ENCODE results near the gene PFKFB4.

PFKFB4 gene

DNA sequence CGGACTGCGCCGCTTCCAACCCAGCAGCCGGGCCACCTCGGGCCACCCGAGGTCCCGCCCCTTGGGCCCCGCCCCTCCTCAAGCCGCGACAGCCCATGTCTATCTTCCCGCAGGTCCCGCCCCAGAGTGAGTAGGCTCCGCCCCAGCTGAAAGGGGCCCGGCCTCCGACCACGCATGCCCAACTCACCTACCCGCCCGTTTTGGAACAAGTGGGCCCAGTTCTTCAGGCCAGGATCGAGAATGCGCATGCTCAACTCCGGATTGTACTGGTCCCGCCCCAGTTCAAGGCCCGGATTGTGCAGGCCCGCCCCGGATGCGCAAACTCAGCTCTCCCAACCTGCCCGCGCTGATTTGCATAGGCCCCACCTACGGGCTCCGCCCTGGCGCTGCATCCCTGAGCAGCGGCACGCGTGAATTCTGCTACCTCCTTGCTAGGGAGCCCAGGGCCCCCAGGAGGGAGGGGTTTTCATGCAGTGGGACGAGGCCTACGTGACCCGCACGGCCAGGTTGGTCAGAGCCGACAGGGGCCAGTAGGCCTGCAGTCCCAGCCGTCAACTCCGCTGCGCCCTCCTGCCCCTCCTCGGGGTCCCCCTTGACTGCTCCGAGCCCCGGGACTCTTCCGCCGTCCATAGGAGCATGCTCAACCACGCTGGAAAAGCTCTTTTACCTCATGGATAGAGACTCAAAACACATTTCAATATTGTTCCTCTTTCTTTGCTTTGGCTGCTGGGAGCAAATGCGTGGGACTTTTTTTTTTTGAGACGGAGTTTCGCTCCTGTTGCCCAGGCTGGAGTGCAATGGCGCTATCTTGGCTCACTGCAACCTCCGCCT is at the start of gene PFKFB4:
PFKFB4 (minus strand) TSS at position 8 of the 831 bp plus-strand sequence. CDS start 26 bp downstream, outside the sequence.
- Mint-ChIP-seq H3K27ac (peak within 1 kb of the TSS; percentile 79), H3K27me3 (no peaks in the 10 kb centered on the region), H3K36me3 (no peaks in the 10 kb centered on the region), H3K4me3 (peak within 1 kb of the TSS; percentile 78), H3K9me3 (no peaks in the 10 kb centered on the region), H3K4me1 (peaks cover 47% of the 10 kb centered on the region)
- peak; percentile 95 for ATAC-seq

DNA sequence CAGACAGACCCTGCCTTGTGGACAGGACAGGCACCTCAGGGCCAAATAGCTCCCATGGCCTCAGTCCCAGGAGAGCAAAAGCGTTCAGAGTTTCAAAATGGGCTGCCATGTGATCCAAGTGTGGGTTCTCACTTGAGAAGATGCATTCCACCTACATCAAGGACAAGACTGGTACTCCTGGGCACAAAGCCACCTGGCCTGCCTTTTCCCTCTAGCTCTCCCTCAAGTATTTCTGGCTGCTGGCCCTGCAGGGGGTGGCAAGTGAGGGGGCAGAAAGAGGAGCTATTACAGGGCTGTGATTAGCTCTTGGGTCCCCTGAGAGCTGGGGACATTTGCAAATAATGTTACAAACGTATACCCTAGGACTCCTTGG is 45.0 kb upstream of the PFKFB4 start:
- Mint-ChIP-seq H3K27me3 (no peaks in the 10 kb centered on the region), H3K36me3 (peaks cover 70% of the 10 kb centered on the region), H3K4me3 (no peak overlapping the region), H3K4me1 (peaks cover 5% of the 10 kb centered on the region), H3K9me3 (no peaks in the 10 kb centered on the region), H3K27ac (no peak overlapping the region)
- no peak for ATAC-seq

DNA sequence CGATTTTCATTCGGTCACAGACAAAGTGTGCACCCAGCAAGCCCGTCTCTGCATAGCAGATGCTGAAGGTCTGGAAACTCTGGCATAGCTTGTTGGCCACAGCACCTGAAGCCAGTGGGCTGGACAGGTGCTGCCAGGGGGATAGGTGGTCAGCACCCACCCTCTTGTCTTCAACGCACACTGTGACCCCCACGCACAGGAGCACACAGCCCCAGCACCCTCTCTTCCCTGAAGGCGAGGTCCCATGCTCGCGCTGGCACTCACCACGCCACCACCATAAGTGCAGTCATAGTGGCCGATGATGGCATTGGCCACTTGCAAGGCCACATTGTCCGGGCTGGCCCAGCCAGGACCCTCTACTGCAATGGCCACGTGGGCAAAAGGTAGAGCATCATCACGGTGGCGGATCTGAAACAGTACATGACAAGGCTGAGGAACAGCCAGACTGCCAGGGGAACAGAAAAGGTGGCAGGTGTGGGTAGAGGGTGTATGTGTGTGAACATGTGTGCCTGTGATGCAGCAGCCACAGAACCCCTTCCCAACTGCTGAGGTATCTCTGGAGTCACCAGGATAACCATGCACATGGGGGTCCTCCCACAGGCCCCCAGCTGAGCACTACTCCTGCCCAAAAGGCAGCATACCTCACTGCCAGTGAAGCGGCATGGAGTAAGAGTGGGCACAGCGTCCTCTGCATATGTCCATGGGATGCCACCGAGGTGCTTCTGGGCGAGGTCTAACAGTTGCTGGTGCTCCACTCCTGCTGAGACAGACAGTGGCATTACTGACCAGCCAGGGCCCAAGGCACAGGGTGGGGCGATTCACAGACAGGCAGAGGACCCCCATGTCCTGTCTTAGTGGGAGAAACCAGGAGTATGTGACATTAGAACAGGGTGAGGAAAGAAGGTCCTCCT is 44.4 kb upstream of the PFKFB4 start:
- H3K4me1 Mint-ChIP-seq = peaks cover 8% of the 10 kb centered on the region
- H3K4me3 Mint-ChIP-seq = no peak overlapping the region
- no peaks in the 10 kb centered on the region for H3K27me3 Mint-ChIP-seq
- H3K36me3 Mint-ChIP-seq = peaks cover 66% of the 10 kb centered on the region
- H3K27ac Mint-ChIP-seq = no peak overlapping the region
- ATAC-seq = no peak
- H3K9me3 Mint-ChIP-seq = no peaks in the 10 kb centered on the region

DNA sequence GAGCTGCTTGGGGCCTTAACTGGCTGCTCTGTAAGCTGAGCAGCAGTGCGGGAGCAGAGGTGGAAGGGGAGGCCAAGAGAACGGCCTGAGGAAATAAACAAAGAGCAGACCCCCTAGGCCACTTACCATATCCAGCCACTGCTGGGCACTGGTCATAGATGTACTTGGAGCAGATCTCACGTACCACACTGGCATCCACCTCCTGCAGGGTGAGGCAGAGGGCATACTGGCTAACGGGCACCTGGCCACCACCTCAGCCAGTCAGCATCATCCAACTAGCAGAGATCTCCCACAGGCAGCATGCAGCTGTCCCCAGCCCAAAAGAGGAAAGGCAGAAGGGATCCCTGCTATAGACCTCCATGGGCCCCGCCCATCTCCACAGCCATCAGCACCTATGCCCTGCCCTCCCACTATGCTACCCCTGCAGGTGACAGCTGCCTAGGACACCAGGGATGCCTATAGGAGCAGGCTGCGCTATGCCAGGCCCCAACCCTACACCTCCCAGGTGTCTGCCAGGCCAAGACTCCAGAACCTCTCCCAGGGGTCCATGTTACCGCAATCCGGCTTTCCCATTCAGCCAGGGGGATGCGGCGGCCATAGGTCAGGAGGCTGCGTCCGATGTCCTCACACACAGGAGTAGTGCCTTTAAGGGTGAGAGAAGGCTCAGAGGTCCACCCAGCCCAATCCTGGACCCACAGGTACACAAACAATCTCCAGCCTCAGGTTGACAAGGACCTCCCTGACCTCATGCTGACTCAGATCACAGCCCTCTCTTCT is 43.1 kb upstream of the PFKFB4 start:
- H3K36me3 Mint-ChIP-seq = peaks cover 57% of the 10 kb centered on the region
- no peak for ATAC-seq

DNA sequence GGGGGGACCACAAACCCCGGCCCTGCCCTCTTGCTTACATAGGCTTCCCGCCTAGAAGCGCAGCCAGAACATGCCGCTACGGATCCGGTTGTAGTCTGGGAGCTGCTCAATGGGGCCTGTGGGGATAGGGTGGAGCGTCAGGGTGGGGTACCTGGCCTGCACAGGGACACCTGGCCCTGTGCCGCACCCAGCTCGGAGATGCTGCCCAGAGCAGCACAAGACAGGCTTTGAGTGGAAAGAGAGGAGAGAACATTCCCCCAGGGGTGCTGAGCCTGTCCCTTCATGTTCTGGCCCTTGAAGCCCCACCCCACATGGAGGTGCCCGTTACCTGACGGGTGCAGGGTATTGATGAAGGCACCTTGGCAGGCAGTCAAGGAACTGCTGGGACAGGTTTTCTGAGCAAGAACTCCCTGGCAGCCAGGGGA is 42.5 kb upstream of the PFKFB4 start:
- Mint-ChIP-seq H3K4me1 (peaks cover 18% of the 10 kb centered on the region), H3K27me3 (peaks cover 9% of the 10 kb centered on the region), H3K9me3 (no peaks in the 10 kb centered on the region), H3K4me3 (no peak overlapping the region), H3K27ac (no peak overlapping the region), H3K36me3 (peaks cover 51% of the 10 kb centered on the region)
- ATAC-seq = no peak

More for the DNA sequence above, 43.1 kb upstream of the PFKFB4 start:
- no peak overlapping the region for H3K27ac Mint-ChIP-seq
- H3K9me3 Mint-ChIP-seq = no peaks in the 10 kb centered on the region
- H3K27me3 Mint-ChIP-seq = peaks cover 3% of the 10 kb centered on the region
- no peak overlapping the region for H3K4me3 Mint-ChIP-seq
- peaks cover 13% of the 10 kb centered on the region for H3K4me1 Mint-ChIP-seq

DNA sequence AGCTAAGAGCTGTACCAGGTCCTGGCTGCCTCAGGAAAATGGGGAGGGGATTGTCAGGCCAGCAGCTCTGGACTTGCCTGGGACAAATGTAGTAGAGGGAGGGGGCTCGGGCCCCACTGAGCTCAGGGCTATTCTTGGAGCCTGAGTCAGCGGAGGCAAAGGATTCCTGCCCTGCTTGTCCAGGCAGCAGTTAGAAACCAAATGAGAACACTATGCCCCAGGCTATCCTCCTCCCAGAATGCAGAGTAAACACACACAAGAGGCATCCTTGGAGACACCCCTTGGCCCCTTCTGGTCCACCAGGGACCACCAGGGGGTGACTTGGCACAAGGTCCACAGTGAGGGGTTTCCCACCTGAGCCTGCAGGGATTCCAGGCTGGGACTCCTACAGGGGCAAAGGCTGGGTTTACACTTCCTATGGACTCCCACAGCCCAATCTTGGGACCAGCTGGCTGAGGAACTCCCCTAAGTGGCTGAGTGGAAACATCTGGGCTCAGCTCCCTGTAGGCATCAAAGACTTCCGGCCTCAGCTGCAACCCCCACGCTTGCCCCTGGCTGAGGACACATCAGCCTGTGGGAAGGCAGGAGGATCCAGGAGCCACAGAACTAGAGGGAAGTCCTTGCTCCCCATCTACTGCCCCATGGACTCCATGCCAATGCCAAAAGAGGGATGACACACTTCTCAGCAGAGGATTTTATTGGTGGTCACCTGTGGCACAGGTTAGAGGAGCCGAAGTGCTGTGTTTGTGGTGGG is 41.9 kb upstream of the PFKFB4 start:
- no peak overlapping the region for H3K27ac Mint-ChIP-seq
- H3K4me1 Mint-ChIP-seq = peaks cover 18% of the 10 kb centered on the region
- peaks cover 48% of the 10 kb centered on the region for H3K36me3 Mint-ChIP-seq
- no peak for ATAC-seq
- peaks cover 10% of the 10 kb centered on the region for H3K27me3 Mint-ChIP-seq
- no peaks in the 10 kb centered on the region for H3K9me3 Mint-ChIP-seq
- H3K4me3 Mint-ChIP-seq = no peak overlapping the region

DNA sequence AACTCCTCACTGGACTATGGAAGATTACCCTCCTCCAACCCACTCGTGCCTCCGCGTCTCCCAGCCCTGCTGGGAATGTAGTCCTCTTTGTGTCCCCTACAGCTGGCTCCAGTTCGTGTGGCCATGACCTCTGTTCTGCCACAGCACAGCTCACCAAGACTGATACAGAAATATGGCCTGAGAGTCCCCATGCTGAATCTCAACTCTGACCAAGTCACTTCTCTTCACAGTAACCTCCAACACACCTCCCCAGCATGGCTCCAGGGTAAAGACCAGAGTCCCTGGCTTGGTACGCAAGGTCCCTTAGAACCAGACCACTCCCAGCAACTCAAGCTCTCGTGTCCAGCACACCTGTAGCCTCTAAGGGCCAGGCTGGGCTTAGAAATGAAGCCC is 40.8 kb upstream of the PFKFB4 start:
- H3K4me3 Mint-ChIP-seq = no peak overlapping the region
- peaks cover 10% of the 10 kb centered on the region for H3K27me3 Mint-ChIP-seq
- H3K27ac Mint-ChIP-seq = no peak overlapping the region
- H3K4me1 Mint-ChIP-seq = peaks cover 17% of the 10 kb centered on the region
- H3K9me3 Mint-ChIP-seq = no peaks in the 10 kb centered on the region
- peaks cover 37% of the 10 kb centered on the region for H3K36me3 Mint-ChIP-seq
- no peak for ATAC-seq

DNA sequence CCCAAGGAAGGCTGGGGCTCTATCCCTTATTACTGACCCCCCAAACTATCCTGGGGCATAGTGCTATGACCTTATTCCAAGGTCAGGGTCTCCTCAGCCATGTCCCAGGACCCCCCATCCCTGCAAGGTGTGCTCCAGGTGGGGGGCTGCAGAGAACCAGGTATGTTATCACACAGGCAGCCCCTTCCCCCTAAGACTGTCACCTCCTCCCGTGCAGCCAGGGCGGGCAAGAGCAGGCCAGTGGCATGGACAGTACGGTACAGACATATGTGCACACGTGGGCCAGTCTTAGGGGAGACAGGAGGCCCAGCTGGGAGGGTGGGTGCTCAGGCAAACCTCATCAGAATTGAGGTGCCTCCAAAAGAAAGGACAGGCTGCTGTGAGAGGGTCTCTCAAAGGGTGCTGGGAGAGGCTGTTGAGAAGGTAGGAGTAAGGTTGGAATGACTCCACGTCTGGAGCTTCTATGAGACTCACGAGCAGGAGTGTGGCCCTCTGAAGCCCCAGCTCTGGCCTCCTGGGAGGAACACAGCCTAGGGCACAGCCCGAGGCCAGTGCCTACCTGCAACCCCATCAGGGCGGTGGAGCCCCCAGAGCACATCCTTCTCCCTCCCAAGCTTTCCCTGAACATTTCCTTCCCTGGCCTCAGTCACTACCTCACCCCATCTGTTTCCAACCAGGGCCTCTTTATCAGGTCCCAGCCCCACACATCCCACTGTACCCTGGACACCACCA is 40.2 kb upstream of the PFKFB4 start:
- no peak overlapping the region for H3K4me3 Mint-ChIP-seq
- ATAC-seq = no peak

DNA sequence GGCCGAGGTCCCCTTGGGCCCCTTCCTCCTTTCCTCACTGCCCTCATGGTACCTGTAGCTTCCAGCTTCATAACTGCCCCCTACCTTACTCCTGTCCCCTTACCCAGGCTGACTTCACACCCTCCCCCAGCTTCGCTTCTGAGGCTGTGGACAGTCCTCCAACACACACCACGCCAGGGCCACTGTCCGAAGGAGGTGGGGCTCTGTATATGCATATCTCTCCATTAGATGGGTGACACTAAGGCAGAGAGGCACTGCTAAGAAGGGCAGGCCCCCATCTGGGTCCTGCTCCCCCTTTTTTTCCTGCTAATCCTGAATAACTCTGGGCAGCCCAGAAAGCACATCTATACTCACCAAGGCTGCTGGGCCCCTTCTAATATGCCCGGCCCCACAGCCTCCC is 39.6 kb upstream of the PFKFB4 start:
- H3K36me3 Mint-ChIP-seq = peaks cover 33% of the 10 kb centered on the region
- no peak overlapping the region for H3K4me3 Mint-ChIP-seq
- H3K9me3 Mint-ChIP-seq = no peaks in the 10 kb centered on the region
- no peak overlapping the region for H3K27ac Mint-ChIP-seq
- H3K27me3 Mint-ChIP-seq = peaks cover 13% of the 10 kb centered on the region
- H3K4me1 Mint-ChIP-seq = peaks cover 13% of the 10 kb centered on the region
- no peak for ATAC-seq

More for the DNA sequence above, 40.2 kb upstream of the PFKFB4 start:
- Mint-ChIP-seq H3K9me3 (no peaks in the 10 kb centered on the region), H3K27me3 (peaks cover 10% of the 10 kb centered on the region), H3K27ac (no peak overlapping the region), H3K36me3 (peaks cover 33% of the 10 kb centered on the region), H3K4me1 (peaks cover 13% of the 10 kb centered on the region)

DNA sequence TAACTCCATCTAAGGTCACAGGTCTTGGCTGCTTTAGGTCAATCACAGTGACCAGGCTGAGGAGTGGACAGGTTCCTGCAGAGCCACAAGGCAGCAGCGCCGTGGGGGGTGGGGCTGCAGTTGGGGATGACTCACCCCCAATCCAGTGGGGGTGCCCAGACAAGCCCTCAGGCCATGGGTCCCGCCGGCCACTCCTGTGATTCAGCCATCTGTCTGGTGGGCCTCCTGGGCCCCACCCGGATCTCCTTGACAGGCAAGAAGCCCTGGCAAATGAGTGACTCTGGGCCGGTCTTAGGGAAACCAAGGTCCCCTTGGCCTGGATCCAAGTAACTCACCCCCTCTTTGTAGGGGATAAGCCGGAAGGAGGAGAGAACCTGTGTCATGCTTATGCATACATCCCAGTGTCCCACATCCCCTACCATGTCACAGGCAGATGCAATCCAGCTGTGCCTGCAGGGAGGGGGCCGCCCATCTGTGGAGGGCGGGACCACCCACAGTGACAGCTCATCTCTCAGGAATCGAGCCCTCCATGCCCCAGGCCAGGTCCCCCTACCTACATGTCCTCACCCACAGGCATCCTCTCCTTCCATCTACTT is 39.0 kb upstream of the PFKFB4 start:
- Mint-ChIP-seq H3K27me3 (peaks cover 19% of the 10 kb centered on the region), H3K4me3 (no peak overlapping the region), H3K36me3 (peaks cover 27% of the 10 kb centered on the region), H3K4me1 (peaks cover 13% of the 10 kb centered on the region), H3K27ac (no peak overlapping the region), H3K9me3 (no peaks in the 10 kb centered on the region)
- ATAC-seq = no peak

DNA sequence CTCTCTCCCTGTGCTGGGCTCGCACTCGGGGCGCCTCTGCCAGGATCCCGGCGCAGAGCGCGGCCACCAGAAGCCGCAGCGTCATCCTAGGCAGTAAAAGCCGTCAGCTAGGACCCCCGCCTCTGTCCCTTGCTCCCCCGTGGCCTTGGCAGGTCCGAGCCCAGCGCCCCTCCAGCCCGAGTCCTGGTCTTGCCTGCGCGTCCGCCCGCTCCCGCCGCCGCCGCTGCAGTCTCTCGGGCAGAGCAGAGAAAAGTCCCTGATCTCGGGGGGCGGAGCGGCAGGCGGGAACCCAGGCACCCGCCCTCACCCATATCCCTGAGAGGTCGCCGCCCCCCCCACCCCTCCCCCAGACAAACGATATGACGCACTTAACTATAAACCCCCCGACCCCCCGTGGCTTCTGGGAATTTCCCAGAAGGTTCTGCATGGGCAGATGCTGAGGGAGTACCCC is 38.5 kb upstream of the PFKFB4 start, which contains the start of gene COL7A1:
COL7A1 (minus strand) TSS at position 255 of the 451 bp plus-strand sequence; CDS start at position 85, 170 bp downstream.
- no peak for ATAC-seq
- H3K4me3 Mint-ChIP-seq = peak within 1 kb of the TSS; percentile 38
- no peaks in the 10 kb centered on the region for H3K9me3 Mint-ChIP-seq
- H3K36me3 Mint-ChIP-seq = peaks cover 23% of the 10 kb centered on the region
- H3K27me3 Mint-ChIP-seq = peaks cover 24% of the 10 kb centered on the region
- H3K27ac Mint-ChIP-seq = no peak within 1 kb of the TSS
- peaks cover 13% of the 10 kb centered on the region for H3K4me1 Mint-ChIP-seq

DNA sequence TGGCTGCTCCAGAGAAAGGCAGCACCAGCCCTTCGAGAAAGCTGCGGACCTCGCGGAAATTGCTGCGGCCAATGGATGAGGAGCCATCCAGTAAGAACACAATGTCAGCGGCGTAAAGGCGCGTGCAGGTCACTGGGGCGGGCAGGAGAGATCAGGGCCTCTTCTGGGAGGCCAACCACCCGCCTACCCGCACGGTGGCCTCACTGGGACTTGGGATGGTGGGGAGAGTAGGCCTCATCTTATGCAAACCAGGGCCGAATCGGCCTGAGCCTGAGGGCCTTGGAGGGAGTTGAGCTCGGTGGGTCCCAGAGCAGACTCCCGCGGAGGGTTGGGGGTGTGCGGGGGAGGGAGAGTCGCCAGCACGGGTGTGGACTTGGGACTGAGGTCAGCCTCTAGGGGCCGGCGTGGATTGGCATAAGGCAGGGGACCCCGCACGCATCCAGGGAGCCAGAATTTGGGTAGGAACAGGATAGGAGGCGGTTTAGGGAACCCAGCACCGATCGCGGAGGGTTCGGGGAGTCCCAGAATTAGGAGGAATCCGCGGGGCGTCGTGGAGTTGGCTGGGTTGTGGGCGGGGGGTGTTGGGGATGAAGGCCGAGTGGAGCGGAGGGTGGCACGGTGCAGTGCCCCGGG is 37.9 kb upstream of the PFKFB4 start:
- Mint-ChIP-seq H3K27ac (no peak overlapping the region), H3K36me3 (peaks cover 17% of the 10 kb centered on the region), H3K27me3 (peaks cover 30% of the 10 kb centered on the region), H3K9me3 (no peaks in the 10 kb centered on the region), H3K4me1 (peaks cover 13% of the 10 kb centered on the region), H3K4me3 (peak overlapping the region; percentile 38)
- no peak for ATAC-seq

DNA sequence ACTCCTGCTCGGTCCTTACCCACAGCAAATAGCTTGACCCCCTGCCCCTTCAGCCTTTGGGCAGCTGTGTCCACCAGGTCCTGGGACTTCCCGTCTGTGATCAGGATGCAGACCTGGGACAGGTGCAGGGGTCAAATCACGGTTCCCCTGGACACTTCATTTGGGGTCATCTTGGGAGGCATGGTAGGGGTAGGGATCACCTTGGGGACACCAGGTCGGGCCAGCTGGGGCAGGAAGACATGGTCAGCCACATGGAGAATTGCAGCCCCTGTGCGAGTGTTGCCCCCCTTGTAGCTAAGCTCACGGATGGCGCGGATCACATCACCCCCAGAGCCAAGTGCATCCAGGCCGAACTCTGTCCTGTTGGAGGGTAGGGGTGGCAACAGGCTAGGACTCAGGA is 36.7 kb upstream of the PFKFB4 start:
- peaks cover 13% of the 10 kb centered on the region for H3K4me1 Mint-ChIP-seq
- peaks cover 8% of the 10 kb centered on the region for H3K36me3 Mint-ChIP-seq
- H3K9me3 Mint-ChIP-seq = no peaks in the 10 kb centered on the region
- peaks cover 42% of the 10 kb centered on the region for H3K27me3 Mint-ChIP-seq
- no peak overlapping the region for H3K4me3 Mint-ChIP-seq
- ATAC-seq = no peak
- no peak overlapping the region for H3K27ac Mint-ChIP-seq
